Tibial nerve (tissue), 4 donors: ENCODE results near the gene HOXA1.

ENCODE experiments used
- EP300 ChIP-seq, 2 donors: sonication (generic); formaldehyde crosslinking; IDR thresholded peaks; one replicate each; pipeline ENCODE4 v1.6.1; 2017; ENCODE audit warnings: antibody characterized with exemption in 2 of 2, mild to moderate bottlenecking in 1 of 2
- POLR2A ChIP-seq, 2 donors: fragments of 450-650 bp; IDR thresholded peaks; one replicate each; pipeline ENCODE4 v1.6.1; 2017; ENCODE audit warnings: antibody characterized with exemption in 2 of 2, mild to moderate bottlenecking in 2 of 2, moderate library complexity in 2 of 2
- TF ChIP-seq, protein P1 (sequence below), 5 experiments: fragments of 200-600 bp in 3 of 5; fragments of 450-650 bp in 2 of 5; sonication (generic) in 3 of 5; IDR thresholded peaks; one replicate each; pipeline ENCODE4 v1.5.1; 2016 to 2019; ENCODE audit warnings: antibody characterized with exemption in 5 of 5, mild to moderate bottlenecking in 3 of 5, moderate library complexity in 2 of 5

DNA sequence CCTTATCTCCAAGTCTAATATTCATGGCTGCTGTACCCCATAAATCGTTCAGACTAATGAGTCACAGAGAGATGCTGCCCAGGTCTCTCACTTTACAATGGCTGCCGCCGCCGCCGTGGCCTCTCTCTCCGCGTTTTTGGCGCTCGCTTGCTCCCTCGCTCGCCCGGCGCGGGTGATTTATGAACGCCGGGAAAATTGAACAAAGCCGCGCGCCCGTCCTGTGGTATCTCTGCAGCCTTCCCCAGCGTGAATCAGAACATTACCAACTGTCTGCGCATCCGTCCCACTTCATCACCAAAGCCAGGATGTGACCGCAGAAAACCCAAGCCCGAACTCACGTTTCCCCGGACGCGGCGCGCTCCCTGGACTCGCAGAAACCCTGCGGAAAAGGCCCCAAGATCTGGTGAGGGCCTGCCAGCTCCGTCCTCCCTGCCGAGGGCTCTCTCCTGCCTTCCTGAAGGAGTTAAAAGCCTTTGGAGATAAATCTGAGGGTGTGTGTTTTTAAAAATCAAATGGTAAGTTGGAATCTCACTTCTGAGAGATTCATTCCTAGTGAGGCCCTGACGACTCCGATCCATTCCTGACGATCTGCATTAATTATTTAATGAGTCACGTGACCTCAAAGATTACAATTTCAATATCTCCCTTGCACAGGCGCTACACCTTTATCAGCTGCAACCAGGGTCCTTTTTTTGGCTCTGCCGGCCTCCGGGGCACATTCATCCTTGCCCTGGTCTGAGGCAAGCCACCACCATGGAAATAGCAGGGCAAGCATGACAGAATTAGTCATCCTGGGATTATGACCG is 28.5 kb upstream of the HOXA1 start:
- TF ChIP-seq, protein P1, sequence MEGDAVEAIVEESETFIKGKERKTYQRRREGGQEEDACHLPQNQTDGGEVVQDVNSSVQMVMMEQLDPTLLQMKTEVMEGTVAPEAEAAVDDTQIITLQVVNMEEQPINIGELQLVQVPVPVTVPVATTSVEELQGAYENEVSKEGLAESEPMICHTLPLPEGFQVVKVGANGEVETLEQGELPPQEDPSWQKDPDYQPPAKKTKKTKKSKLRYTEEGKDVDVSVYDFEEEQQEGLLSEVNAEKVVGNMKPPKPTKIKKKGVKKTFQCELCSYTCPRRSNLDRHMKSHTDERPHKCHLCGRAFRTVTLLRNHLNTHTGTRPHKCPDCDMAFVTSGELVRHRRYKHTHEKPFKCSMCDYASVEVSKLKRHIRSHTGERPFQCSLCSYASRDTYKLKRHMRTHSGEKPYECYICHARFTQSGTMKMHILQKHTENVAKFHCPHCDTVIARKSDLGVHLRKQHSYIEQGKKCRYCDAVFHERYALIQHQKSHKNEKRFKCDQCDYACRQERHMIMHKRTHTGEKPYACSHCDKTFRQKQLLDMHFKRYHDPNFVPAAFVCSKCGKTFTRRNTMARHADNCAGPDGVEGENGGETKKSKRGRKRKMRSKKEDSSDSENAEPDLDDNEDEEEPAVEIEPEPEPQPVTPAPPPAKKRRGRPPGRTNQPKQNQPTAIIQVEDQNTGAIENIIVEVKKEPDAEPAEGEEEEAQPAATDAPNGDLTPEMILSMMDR (IDR thresholded peaks at IDR 0.05): no peak
- no peak for TF ChIP-seq POLR2A (IDR thresholded peaks at IDR 0.05)
- TF ChIP-seq EP300 (IDR thresholded peaks at IDR 0.05): no peak
